ENCODE data around the gene NDUFAF3.
A peak's percentile ranks its signal among the peaks of the same experiment; 100 is the strongest.

NDUFAF3 gene, protein sequence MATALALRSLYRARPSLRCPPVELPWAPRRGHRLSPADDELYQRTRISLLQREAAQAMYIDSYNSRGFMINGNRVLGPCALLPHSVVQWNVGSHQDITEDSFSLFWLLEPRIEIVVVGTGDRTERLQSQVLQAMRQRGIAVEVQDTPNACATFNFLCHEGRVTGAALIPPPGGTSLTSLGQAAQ

DNA sequence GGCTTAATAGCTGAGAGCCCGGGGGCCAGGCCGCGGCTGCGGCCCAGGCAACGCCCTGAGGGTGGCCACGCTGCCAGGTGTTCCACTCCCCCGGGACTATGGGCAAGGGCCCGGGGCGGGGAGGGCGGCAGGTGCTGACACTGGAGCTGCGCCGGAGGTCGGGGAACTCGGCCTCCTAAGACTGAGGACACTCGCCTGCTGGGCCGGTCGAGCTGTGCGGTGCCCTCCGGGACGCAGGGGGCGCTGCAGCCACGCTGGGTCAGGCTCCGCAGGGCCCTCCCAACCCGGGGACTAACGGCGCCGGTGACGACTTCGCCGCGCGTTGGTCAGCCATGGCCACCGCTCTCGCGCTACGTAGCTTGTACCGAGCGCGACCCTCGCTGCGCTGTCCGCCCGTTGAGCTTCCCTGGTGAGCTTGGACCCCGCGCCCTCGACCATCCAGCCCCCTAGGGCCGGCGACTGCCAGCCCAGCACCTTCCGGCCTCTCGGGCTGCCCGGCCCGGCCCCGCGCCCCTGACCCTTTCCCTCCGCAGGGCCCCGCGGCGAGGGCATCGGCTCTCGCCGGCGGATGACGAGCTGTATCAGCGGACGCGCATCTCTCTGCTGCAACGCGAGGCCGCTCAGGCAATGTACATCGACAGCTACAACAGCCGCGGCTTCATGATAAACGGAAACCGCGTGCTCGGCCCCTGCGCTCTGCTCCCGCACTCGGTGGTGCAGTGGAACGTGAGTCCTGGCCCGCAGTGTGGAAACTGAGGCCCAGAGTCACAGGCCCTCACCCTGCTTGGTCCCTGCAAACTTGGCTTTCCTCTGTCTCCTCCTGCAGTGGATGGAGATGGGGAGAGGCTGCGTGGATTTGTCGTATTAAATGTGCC, at the start of gene NDUFAF3:
TSS of gene NDUFAF3 (plus strand) at position 309 of the 875 bp plus-strand sequence. CDS start at position 333, 24 bp downstream.
- DNase-seq, result peak; percentile 67

- DNase-seq, result no peak
Measured at GRCh38 chr3:48974076-48974864, 47.7 kb upstream of the NDUFAF3 start.

DNA sequence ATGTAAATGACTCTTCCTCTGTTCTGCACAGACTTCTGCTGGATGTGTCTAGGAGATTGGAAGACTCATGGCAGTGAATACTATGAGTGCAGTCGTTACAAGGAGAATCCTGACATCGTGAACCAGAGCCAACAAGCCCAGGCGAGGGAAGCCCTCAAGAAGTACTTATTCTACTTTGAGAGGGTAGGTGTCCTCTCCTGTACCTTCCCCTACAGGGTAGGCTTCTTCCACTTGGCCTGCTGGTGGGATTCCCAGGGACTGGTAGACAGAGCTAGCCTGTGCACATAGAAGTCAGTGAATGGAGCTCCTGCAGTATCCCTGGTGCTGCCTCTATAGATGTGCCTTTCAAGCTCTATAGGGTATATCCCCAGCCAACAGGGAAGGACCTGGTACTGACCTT, 42.5 kb upstream of the NDUFAF3 start:
- DNase-seq, result no peak

DNA sequence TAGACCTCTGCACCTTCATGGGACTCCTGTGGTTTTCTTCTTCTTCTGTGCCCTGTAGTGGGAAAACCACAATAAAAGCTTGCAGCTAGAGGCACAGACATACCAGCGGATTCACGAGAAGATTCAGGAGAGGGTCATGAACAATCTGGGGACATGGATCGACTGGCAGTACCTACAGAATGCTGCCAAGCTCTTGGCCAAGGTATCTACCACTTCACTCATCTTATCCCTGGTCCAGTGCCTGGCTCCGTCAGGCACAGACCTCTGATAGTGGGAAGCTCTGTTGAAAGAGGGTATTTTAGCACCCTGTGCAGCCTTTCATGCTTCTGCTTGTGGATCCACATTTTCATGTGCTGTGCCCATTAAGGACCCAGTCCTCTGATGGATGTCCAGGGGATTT, 41.6 kb upstream of the NDUFAF3 start:
- no peak for DNase-seq

GRCh38 chr3:48982016-48982415, 39.9 kb upstream of the NDUFAF3 start:
- no peak for DNase-seq

DNA sequence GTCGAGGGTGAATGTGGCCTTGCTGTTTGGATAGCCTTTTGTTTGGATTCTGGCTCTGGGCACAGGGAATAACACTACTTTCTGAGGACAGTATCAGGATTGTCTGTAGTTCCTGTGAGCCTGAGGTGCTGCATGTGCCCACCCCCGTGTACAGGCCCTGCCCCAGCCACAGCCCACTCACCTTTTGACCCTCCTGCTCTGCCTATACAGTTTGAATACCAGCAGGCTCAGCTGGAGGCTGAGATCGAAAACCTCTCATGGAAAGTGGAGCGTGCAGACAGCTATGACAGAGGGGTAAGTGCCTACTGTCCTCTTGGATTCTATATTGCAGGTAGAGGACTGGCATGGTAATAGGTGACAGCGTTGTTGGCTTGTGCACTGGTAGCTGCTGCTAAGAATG, 39.2 kb upstream of the NDUFAF3 start:
- DNase-seq, result no peak

GRCh38 chr3:48983096-48983495, 38.8 kb upstream of the NDUFAF3 start:
- no peak for DNase-seq

DNA sequence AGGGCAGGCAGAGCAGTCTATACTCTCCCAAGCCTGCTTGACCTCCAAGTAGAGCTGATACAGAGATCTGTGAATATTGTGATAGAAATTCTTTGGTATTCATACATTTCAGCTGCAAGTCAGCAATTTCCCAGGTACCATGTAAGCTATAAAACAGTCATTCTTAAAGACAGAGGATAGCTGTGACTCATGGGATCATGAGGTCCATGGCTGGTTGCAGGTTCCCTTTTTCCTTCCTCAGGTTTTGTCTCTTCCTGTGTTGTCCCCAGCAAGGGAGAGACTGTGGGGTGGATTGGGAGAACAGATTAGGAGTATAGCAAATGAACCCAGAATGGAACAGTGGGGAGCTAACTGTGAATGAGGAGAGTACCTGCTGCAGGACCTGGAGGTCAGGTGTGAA, 37.3 kb upstream of the NDUFAF3 start:
- DNase-seq, result no peak

DNA sequence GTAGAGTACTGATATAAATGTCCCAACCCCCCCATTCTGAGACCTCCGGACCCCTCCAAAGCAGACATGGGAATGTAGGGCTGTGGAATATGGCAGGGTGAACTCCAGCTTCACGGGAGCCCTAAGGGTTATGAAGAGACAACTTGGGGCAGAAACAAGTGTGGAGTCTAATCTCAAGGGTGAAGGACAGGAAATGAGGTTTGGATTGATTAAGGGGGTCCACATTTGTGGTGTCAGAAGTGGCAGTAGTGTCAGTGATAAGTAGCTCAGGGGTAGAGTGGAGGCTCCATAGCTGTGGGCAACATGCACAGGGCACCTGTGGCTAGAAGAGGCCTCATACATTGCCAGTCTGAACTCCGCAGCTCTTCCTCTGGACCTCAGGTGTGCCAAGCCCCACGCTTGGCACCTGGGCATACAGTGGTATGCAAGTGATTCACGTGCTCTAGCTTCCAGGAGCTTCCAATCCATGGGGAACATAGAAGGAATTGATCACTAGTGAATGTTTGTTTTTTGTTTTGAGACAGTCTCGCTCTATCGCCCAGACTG, 36.0 kb upstream of the NDUFAF3 start:
- no peak for DNase-seq

DNA sequence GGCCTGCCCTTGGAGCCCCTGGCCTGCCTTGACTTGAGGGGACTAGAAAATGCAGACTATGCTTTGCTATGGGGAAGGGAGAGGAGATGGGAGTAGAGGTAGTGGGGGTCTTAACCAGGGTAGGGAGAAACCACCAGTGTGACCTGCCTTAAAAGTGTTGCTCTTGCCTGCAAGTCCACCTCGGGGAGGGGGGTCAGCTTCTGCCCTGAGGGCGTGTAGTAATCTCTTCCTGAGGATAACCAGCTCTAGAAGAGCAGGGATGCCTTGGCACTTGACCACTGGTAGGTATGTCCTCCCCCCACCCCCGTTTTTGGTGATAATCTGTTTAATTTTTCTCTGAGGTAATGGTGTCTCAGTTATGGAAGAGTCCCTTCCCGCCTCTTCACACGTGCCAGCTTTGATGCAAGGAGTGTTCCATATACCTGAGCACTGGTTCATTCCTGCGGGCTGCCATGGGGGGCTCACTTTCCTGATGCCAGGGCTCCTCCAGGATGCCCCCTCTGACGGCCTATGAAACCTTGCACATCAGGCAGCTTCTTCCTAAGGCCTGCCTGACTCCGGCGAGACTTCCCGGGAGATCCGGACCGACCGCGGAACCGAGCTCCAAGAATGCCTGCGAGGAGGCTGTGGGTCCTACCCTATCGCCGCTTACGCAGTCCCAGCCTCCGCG, 32.7 kb upstream of the NDUFAF3 start:
- no peak for DNase-seq

DNA sequence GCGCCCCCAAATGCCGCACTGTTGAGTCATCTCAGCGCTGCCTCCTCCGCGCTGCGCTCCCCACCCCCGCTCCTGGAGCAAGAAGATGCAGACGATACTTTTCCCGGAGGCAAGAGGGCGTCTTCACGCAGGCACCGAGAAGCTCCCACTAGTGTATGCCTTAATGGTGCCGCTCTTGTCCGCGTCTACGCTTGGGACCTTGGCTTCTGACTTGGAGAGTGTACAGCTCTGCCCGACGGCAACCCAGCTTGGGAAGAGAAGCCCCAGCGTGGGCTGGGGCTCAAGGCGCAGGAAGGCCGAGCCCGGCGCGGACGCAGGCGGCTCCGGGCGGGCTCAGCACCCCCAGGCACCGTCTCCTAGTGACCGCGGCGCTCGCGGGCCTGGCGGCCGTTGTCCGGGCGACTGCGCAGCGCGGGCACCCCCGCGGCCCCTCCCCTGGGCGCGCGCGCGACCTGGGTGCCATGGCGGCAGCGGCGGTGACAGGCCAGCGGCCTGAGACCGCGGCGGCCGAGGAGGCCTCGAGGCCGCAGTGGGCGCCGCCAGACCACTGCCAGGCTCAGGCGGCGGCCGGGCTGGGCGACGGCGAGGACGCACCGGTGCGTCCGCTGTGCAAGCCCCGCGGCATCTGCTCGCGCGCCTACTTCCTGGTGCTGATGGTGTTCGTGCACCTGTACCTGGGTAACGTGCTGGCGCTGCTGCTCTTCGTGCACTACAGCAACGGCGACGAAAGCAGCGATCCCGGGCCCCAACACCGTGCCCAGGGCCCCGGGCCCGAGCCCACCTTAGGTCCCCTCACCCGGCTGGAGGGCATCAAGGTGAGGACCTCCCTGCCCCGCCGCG, 31.9 kb upstream of the NDUFAF3 start, which contains the start of gene P4HTM:
TSS of gene P4HTM (plus strand) at position 446 of the 840 bp plus-strand sequence. CDS start at position 462, 16 bp downstream.
- DNase-seq, result peak; percentile 36

- DNase-seq, result peak; percentile 3
Measured at GRCh38 chr3:48990636-48991469, 31.1 kb upstream of the NDUFAF3 start.

DNA sequence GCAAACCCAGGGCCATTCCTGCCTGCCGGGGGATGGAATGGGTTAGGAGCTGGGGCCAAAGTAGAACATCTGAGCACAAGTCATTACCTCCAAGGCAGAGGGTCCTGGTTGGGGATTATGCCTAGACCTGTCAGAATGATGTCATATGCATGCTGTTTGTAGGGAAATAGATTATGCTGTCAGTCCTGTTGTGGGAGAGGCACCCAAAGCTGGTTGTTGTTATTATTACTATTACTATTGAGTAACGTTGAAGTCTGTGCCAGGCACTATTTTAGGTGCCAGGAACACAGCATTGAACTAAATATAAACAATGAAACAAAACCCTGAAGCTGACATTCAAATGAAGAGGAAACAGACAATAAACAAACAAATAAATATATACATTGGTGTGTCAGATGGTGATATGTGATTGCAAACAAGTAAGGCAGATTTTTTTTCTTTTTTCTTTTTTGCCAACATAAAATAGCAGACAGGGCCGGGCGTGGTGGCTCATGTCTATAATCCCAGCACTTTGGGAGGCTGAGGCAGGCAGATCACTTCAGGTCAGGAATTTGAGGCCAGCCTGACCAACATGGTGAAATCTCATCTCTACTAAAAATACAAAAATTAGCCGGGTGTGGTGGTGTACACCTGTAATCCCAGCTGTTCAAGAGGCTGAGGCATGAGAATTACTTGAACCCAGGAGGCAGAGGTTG, 29.9 kb upstream of the NDUFAF3 start:
- DNase-seq, result no peak

- no peak for DNase-seq
Measured at GRCh38 chr3:48993834-48994233, 28.1 kb upstream of the NDUFAF3 start.

DNA sequence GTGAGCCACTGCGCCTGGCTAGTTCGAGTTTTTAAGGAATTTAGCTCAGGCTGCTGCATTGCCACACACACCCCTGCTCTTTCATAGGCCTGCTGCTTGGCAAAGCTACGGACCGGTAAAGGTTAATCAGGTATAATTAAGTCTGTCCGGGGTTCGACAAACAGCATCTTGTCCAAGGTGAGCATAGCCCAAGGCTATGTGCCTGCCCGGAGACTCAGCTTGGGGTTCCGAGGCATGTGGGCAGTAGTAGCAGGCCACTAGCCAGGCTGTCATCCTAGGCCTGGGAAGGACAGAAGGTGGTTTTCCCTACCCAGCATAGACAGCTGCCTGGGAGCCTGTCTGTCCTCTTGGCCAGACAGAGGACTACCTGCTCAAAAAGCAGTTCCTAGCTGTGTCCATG, 25.3 kb upstream of the NDUFAF3 start:
- no peak for DNase-seq

DNA sequence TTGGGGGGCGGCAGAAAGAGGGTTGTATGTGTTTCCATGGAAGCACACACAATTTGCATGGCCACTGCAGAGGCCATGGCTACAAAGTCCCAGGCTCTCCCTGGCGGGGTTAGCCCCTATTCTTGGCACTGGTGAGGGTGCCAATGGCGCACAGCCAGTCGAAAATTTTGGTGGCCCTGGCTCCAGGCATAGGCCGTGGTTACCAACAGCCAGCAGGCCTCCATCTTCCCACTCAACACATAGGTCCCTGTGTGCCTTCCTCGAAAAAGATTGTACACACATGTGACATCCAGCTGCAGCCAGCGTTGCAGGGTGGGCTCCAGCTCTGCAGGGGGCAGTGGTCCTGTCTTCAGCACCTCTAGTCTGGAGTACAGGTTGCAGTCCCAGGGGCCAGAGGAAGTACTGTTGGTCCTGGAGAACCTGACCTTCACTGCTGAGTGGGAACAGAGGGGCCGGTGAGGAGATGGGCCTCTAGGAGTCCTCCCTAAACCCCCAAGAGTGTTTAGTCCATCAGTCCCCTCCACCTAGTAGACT, 24.8 kb upstream of the NDUFAF3 start:
- DNase-seq, result no peak

DNA sequence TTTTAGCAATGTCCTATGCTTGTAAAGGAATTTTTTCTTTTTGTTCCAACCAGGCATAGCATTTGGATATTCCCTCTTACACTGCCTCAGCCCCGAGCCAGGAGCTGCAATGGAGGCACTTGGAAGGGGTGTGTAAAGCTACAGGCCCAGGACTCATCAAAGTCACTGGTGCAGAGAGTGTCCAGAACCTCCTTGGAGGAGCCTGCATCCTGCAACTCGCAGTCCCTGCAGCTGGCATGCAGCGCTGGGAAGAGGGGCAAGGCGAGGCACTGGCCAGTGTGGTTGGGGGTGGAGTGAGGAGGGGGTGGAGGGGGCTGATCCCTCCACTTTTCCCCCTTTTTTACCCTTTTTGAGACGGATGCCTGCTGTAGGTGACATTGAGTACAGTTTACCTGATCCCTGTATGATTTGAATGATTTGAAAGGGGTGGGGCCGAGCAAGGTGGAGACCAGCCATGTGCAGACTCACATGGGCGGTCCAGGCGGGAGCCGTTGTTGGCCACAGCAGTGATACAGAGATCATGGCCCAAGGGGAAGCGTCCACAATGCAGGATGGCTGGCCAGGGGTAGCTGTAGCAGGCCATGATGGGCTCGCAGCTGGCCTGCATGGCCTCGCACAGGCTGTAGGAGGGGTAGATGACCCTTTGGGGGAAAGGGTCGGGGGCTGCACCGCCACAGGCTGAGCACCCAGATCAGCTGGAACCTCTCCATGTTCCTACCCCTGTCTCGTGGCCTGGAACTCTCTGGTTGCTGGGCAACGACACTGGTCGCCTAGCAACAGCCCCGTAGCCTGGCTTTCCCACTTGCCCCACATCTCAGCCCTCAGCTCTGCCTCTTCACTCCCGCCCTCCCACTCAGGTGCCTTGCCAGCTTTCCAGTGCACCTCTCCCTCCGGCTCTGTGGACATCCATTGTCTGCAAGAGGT, 23.9 kb upstream of the NDUFAF3 start:
- DNase-seq, result peak; percentile 30

DNA sequence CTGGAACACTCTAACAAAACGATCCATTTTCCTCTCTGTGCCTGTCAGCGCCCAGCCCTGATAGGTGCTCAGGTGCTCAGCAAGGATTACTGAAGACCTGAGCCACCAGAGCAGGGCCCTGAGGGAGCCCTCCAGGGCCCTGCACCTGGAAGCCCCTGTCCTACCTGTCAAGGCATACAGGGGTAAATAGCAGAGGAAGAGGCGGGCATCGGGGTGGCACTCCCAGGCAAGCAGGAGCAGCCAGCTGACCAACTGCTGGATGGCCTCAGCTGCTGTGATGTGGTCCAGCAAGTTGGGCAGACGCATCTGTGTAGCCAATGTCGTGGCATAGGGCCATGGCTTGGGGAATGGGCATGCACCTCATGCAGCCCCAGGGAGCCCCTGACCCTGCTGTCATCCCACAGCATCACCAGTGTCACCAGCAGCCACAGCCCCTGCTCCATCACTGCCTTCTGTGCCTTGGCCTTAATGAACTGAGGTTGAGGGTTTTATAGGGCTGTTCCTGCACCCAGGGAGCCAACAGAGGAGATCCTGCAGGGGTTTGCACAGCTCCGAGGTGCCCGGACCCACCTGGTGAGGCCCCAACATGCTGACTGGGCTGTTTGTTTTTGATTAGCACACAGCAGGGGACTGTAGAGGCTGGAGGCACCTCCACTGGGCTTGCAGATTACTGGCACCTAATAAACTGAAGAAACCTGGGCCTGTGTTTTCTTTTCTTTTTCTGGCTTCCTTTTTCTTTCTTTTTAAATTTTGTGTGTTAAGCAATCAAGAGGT, 22.6 kb upstream of the NDUFAF3 start:
- DNase-seq, result no peak

Measured in NCI-H748 treated with DMSO at 0.1 percent for 48 hours (cell line).